OCI-LY1 (cell line): Measurements from ENCODE around the gene PRKAR2B.

ENCODE experiments used
- EZH2 ChIP-seq: fragments of 200-600 bp; sonication (generic), shearing (Covaris generic); IDR thresholded peaks from 2 replicates; pipeline ENCODE4 v1.8.0; 2017; ENCODE audit warnings: borderline replicate concordance, mixed run types, mild to moderate bottlenecking, antibody characterized with exemption, low read length, moderate library complexity, mixed read lengths
- TF ChIP-seq, protein P1 (sequence below): fragments of 200-600 bp; sonication (generic), shearing (Covaris generic); IDR thresholded peaks from 2 replicates; pipeline ENCODE4 v1.5.1; 2017; ENCODE audit warnings: mild to moderate bottlenecking, antibody characterized with exemption, low read length, moderate library complexity, mixed read lengths

DNA sequence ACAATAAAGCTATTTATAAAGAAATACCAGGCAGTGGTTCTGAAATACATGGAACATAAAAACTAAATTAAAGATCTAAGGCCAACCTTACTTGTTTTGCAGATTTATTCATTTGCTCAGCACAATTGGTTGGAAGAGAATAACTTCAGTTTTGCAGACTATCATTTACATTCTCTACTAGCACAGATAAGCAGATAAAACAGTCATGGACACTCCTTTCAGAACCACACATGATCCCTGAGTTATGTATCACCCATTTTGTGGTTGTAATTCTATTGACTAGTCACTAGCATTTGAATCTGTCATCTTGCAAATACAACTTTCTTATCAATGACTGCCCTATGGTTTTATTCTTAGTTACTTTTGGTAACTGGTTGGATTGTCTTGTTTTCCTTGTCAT lies 45.1 kb downstream of the PRKAR2B start:
- TF ChIP-seq, protein P1, sequence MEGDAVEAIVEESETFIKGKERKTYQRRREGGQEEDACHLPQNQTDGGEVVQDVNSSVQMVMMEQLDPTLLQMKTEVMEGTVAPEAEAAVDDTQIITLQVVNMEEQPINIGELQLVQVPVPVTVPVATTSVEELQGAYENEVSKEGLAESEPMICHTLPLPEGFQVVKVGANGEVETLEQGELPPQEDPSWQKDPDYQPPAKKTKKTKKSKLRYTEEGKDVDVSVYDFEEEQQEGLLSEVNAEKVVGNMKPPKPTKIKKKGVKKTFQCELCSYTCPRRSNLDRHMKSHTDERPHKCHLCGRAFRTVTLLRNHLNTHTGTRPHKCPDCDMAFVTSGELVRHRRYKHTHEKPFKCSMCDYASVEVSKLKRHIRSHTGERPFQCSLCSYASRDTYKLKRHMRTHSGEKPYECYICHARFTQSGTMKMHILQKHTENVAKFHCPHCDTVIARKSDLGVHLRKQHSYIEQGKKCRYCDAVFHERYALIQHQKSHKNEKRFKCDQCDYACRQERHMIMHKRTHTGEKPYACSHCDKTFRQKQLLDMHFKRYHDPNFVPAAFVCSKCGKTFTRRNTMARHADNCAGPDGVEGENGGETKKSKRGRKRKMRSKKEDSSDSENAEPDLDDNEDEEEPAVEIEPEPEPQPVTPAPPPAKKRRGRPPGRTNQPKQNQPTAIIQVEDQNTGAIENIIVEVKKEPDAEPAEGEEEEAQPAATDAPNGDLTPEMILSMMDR, result no peak
- TF ChIP-seq EZH2, result no peak
